SKM-1 (cell line): ENCODE results near the gene ROBO2.

Source experiments
- DNase-seq: peaks from one replicate; lab custom pipeline; 2025; ENCODE audit not compliant: unreplicated experiment; lab: John Stamatoyannopoulos, UW

Gene ROBO2

GRCh38 chr3:77039606-77040171 lies at the start of gene ROBO2:
Gene ROBO2, plus strand, starts transcription at chr3:77040099. Its CDS starts 687 bp downstream, at chr3:77040786.
- DNase-seq = no peak

GRCh38 chr3:76990606-76991005 lies 49.3 kb upstream of the ROBO2 start:
- no peak for DNase-seq

- no peak for DNase-seq
Measured at GRCh38 chr3:76991165-76991564, 48.7 kb upstream of the ROBO2 start.

DNA sequence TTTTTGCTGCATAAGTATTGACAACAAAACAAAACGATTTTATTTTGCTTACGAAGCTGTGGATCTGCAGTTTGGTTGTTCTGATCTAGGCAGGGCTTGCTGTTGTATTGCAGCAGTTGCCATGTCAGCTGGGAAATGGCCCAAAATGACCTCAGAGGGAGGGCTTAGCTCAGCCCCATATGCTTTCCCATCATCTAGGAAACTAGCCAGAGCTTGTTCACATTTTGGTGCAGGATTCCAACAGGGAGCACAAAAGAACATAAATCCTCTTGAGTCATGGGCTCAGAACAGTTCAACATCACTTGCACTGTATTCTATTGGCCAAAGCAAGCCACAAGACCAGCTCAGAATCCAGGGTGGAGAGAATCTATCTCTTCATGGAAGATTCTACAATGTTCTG lies 42.2 kb upstream of the ROBO2 start:
- DNase-seq = no peak

GRCh38 chr3:76998555-76998954 lies 41.3 kb upstream of the ROBO2 start:
- no peak for DNase-seq

DNA sequence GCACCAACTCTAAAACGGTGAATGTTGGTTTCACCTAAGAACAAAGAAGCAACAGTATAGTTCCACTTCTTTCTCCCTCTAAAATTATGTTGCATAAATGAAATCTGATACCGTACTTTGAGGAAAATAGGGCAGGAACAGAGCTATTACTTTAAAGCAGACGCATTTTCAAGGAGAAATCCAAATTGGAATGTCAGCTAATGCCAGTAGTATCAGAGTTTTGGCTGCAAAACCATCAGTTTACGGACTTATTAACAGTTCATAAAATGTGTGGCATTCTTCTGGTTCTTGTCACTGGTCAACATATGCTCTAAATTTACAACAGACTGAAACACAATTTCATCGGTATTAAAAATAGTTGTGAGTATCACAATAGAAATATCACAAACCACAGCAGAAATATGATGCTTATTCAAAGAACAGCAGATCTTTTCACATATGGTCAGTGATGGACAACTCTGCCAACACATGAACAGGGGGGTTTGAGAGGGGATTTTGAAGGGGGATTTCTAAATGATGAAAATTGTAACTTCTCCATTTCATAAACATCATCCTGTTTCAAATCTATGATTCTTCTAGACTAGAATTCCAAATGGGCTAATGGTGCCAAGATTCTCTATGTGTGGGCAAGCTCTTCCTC lies 38.7 kb upstream of the ROBO2 start:
- DNase-seq = no peak

DNA sequence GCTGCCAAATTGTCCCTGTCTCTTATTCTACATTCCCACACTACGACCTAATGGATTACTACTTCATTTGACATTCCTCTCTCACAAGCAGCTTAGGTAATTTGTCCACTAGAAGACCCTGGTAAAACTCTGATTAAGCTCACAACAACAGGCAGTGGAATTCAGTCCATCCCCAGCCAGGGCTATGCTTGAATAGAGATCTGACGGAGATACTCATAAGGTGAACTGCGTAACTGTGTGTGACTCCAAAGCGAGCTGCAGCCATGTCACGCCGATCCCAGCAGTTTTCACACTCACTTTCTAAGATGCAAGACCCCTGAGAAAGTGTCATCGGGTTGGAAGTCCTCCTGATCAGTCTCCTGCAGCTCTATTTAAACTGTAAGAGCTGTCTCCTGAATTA lies 25.7 kb upstream of the ROBO2 start:
- no peak for DNase-seq

- no peak for DNase-seq
Measured at GRCh38 chr3:77025471-77025870, 14.4 kb upstream of the ROBO2 start.

DNA sequence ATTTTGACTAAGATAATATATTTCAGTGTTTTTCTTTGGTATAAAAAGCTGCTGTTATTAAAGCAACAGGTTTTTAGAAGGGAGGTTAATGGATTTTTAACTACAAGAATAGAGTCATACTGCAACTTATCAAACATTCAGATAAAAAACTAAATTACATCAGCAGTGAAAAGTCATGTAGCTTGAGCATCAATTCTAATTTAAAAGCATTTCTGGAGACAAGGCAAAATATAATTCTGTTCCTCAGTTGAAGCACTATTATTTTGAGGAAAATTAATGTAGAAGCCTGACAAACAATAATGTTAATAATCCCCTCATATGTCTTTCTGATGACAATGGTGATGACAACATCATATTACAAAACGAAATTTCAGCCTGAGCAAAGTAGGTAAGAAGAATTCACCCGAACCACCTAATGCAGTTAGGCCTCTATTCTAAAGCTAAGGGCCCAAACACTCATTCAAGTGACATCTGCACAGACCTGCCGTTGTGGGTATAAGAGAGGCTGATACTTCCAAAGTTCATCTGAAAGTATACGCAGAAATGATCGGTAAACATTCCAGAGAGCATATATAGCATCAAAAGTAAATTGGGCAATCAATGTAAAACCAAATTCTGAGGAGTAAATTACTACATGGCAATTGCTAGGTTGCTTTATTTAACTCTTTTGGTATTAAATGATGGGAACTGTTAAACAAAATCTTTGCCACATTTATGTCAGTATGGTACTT lies 12.8 kb upstream of the ROBO2 start:
- no peak for DNase-seq

DNA sequence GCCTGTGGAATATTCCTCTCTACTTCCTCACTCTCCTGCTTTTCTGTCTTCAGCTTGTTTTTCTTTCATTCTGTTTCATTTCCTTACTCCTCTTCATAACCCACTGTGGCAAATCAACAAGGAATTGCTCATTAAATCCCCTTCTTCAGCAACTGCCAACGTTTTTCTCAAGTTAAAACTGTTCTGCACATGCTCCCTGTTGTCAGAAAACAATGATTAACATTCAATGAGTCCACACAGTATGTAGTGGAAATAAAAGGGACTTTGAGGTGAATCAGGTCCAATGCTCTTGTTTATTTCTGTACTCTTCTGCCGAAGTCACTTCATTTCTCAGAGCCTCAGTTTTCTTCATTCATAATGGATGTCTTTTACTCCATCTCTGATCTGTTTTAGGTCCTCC lies 11.9 kb upstream of the ROBO2 start:
- DNase-seq = no peak

GRCh38 chr3:77038468-77038929 lies 1.4 kb upstream of the ROBO2 start:
- DNase-seq = peak; percentile 73

GRCh38 chr3:77038930-77039605 lies 831 bp upstream of the ROBO2 start:
- no peak for DNase-seq

DNA sequence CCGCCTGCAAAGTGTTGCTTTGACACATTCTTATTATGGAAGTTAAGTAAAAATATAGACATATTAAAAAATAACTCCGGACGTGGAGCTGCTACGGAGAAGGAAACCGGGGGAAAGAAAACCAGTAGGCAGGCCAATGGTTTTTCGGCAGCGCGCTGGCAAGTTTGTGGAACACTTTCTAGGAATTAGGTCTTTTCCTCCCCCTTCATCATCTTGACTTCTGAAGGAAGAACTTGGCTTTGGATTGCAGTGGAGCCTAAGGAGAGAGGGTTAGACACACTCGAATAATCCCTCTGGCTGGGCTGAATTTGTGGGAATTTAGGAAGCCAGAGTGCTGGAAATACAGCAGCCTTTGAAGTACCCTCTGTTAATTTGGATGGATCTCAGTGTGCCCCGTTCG lies 317 bp downstream of the ROBO2 start:
- no peak for DNase-seq

DNA sequence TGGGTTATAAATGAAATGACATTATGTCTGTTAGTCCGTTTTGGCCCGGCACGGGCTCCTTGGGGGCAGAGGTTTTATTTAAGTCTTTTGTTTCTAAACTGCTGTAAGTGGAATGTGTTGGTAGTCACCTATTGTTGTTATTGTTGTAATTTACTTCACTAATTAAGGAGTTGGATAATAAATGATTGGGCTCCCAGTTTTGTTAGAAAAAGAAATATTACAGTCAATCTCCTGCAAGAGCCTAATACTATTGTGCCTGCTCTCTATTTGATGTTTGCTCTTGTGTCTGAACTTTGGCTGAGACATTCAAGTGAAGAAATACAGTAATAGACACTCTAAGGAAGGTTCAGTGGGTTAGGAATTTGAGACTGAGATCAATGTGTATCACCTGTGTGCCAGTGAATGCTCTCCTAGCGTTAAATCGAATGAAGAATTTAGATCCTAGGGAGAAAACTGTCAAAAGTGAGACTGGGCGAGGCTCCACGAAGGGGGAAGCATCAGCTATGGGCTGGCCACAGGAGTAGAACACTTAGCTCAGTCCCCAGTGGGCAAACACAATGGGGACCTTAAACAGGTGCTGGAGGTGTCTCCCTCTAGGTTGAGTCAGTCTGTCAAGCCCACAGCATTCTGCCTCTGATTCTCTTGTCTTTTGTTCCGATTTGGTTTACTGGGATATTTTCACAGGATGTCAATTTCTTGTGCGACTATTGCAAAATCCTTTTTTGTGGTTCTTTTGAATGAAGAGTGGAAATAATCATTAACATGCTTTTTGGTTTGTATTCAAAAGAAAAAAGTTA lies 1.2 kb downstream of the ROBO2 start:
- no peak for DNase-seq

GRCh38 chr3:77041811-77042210 lies 1.9 kb downstream of the ROBO2 start:
- no peak for DNase-seq

DNA sequence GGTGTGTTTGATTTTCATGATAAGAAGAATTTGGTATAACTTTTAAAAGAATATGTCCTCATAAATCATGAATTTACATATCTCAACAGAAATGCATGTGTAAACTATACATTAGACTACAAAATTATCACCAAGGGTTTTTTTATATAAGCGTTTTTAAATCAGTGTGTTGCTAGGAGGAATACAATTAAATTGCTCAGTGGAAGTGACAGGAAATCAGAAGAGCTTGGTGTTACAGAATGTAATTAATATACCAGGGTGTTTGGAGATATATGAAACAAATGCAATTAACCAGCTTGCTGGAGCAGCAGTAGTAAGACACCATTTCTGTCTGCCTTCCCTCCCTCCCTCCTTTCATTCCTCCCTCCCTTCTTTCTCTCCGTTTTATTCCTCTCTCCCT lies 2.4 kb downstream of the ROBO2 start:
- DNase-seq = no peak

- DNase-seq = no peak
Measured at GRCh38 chr3:77042882-77043281, 3.0 kb downstream of the ROBO2 start.

DNA sequence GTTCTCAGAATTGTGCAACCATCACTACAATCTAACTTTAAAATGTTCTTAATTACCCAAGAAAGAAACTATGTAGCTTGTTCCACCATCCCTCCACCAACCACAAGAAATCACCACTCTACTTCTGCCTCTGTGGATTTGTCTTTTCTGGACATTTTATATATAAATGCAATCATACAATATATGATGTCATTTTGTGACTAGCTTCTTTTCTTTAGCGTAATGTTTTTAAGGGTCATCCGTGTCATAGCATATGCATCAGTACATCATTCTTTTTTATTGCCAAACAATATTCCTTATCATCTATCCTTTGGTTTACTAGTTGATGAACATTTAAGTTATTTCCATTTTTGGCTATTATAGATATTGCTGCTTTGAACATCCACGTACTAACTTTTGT lies 5.8 kb downstream of the ROBO2 start:
- DNase-seq = no peak

GRCh38 chr3:77048186-77048585 lies 8.3 kb downstream of the ROBO2 start:
- no peak for DNase-seq

- DNase-seq = no peak
Measured at GRCh38 chr3:77051591-77051990, 11.7 kb downstream of the ROBO2 start.

GRCh38 chr3:77052051-77052501 lies 12.2 kb downstream of the ROBO2 start:
- DNase-seq = no peak
